Cortex of kidney (tissue), 1 donor: Measurements from ENCODE around the gene KLF4.

ENCODE experiments used
- DNase-seq: peaks from one replicate; lab custom pipeline; 2025; lab: John Stamatoyannopoulos, UW

Gene KLF4

GRCh38 chr9:107447834-107448233, 41.7 kb downstream of the KLF4 start:
- DNase-seq = no peak

GRCh38 chr9:107447081-107447480, 42.5 kb downstream of the KLF4 start:
- no peak for DNase-seq

- no peak for DNase-seq
These were observed 43.1 kb downstream of the KLF4 start for GRCh38 chr9:107446491-107446890.

GRCh38 chr9:107443786-107444185, 45.8 kb downstream of the KLF4 start:
- no peak for DNase-seq

- no peak for DNase-seq
These were observed 49.5 kb downstream of the KLF4 start for GRCh38 chr9:107439991-107440456.

GRCh38 chr9:107438211-107439031, 51.1 kb downstream of the KLF4 start:
- DNase-seq = no peak

- no peak for DNase-seq
These were observed 51.9 kb downstream of the KLF4 start for GRCh38 chr9:107437716-107438115.

- DNase-seq = no peak
These were observed 54.2 kb downstream of the KLF4 start for GRCh38 chr9:107435415-107435814.
